NCI-H1105 treated with DMSO at 0.1 percent for 48 hours (cell line): ENCODE data around the gene UBE2L3.
"Not testable (repeated sequence)": the region's sequence is repeated elsewhere in the genome, so short reads cannot be mapped to it uniquely, and the experiment has no call there.

ENCODE experiments used
- DNase-seq: peaks from one replicate; lab custom pipeline; 2025; lab: John Stamatoyannopoulos, UW

The UBE2L3 gene

DNA sequence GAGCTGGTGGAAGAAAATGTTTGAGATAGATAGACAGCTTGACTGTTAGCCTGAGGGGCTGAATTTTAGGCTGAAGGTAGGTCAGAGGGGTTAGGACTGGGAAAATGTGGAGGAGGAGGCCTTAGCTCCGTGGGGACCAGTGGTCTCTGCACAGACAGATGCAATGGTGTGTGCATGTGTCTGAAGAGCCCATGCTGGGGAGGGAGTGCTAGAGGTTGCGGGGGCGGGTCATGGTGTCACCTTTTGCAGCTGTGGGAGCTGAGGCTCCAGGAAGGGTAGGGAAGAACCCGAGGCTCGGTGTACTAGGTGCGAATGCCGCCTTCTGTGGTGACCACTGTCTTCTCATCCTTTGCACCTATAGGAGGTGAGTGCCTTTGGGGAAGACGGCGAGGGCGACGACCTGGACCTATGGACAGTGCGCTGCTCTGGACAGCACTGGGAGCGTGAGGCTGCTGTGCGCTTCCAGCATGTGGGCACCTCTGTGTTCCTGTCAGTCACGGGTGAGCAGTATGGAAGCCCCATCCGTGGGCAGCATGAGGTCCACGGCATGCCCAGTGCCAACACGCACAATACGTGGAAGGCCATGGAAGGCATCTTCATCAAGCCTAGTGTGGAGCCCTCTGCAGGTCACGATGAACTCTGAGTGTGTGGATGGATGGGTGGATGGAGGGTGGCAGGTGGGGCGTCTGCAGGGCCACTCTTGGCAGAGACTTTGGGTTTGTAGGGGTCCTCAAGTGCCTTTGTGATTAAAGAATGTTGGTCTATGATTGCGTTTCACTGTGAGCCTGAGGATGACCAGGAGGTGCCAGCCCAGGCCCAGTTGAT lies 76.2 kb downstream of the UBE2L3 start:
- no peak for DNase-seq

DNA sequence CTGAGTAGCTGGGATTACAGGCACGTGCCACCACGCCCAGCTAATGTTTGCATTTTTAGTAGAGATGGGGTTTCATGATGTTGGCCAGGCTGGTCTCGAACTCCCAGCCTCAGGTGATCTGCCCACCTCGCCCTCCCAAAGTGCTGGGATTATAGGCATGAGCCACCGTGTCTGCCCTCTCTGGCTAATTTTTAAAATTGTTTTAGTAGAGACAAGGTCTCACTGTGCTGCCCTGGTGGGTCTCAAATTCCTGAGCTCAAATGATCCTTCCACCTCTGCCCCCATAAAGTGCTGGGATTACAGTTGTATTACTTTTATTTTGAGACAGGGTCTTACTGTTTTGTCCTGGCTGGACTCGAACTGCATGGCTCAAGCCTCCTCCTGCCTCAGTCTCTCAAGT lies 78.0 kb downstream of the UBE2L3 start:
- DNase-seq = not testable (repeated sequence)

DNA sequence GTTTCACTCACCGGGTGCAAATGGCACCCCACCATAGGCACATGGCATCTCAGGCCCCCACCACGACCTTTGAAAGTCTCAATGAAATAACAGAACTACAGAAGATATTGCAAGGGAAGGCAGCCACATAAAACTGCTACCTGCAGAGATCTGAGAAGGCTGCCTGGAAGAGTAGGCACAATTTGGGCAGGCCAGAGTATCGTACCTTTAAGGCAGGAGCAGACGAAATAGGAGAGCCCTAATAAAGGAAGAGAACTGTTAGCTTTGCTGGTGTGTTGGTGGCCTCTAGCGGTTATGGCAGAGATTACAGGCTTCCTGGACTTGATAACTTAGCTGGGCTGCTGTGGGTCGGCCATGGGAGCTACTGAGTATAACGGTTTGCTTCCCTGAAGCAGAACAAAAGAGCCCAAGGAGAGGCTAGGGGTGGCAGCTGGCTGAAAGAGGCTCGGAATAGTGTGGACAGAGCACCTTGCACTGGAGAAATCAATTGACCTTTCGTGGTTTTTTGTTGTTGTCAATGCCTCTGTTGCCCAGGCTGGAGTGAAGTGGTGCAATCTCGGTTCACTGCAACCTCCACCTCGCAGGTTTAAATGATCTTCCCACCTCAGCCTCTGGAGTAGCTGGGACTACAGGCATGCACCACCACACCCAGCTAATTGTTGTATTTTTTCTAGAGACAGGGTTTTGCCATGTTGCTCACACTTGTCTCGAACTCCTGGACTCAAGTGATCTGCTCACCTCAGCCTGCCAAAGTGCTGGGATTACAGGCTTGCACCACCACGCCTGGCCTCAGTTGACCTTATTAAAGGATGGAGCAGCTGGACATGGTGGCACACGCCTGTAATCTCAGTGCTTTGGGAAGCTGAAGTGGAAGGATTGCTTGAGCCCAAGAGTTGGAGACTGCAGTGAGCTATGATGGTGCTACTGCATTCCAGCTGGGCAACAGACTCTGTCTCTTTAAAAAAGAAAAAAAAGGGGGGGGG lies 79.4 kb downstream of the UBE2L3 start:
- peak; percentile 73 for DNase-seq

DNA sequence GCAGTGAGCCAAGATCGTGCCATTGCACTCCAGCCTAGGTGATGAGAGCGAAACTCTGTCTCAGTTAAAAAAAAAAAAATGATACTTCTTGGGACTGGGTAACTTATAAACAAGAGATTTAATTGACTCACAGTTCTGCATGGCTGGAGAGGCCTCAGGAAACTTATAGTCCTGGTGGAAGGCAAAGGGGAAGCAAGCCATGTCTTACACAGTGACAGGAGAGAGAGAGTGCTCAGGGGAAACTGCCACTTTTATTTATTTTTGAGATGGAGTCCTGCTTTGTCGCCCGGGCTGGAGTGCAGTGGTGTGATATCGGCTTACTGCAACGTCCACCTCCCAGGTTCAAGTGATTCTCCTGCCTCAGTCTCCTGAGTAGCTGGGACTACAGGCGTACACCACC lies 82.8 kb downstream of the UBE2L3 start:
- DNase-seq = no peak

DNA sequence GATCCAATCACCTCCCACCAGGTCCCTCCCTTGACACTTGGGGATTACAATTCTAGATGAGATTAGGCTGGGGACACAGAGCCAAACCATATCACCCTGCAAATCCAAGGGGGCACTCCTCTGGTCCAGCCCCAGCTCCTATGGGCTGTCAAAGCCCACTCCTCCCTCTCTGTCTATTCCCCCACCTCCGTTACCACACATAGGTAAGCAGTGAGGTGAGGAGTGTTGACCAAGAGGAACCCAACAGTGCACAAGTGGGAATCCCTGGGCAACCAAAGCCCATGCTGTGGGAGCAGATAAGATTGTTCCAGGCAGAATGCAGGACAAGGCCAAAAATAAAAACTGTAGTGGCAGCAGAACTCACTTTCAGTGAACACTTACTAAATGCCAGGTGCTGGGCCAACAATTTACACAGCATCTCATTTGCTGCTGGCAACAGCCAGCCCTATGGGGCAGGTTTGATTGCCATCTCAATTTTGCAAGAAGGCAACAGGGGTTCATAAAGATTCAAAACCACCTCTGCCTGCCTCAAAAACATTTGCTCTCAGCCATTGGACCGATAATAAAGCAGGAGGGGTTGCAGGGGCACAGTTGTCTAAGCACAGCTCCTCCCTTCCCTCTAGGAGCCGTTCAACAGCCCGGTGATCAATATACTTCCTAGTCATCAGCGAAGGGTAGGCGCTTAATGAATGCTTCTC lies 83.5 kb downstream of the UBE2L3 start:
- peak; percentile 24 for DNase-seq

DNA sequence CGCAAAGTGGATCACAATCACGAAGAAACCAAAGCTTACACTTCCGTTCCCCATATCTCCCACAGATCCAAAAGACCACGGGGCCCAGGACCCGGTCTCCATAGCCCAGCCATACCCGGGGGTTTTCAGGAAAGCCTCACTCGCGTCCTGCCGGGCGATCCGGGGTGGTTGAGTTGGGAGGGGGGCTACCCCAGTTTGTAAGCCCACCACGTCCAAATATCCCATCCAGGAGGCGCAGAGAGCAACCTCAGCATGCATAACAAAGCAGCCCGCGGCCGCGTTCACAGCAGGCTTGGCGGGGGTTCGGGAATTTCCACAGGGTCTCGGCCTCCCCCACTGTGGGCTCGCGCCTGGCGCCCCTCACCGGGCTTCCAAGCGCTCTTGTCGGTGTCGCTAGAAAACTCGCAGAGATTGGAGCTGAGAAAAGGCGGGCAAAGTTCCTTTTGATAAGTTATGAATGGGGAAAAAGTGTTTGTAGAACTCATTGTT lies 84.1 kb downstream of the UBE2L3 start:
- DNase-seq = no peak

DNA sequence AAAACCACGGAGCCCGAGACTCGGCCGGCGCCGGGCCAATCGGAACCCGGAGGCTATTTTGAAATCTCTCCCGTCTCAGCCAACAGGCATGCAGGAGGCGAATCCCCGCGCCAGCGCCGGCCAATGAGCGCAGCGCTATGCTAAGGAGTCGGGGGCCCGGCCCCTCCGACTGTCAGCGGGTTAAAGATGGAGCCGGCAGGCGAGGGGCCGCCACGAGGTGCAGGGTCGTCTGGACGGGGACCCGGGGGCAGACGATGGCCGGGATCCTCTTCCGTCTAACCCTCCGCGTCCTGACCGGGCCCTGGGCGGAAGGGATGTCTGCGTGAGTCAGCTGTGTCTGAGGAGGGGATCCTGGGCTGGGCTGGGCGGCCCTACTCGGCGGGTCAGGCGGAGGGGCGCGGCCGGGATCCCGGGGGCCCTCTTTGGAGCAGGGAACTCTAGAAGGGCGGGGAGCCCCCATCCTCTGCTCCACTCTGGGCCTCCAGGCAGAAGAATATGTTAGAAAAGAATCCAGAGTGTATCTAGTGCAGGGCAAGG lies 84.6 kb downstream of the UBE2L3 start:
- peak; percentile 87 for DNase-seq

DNA sequence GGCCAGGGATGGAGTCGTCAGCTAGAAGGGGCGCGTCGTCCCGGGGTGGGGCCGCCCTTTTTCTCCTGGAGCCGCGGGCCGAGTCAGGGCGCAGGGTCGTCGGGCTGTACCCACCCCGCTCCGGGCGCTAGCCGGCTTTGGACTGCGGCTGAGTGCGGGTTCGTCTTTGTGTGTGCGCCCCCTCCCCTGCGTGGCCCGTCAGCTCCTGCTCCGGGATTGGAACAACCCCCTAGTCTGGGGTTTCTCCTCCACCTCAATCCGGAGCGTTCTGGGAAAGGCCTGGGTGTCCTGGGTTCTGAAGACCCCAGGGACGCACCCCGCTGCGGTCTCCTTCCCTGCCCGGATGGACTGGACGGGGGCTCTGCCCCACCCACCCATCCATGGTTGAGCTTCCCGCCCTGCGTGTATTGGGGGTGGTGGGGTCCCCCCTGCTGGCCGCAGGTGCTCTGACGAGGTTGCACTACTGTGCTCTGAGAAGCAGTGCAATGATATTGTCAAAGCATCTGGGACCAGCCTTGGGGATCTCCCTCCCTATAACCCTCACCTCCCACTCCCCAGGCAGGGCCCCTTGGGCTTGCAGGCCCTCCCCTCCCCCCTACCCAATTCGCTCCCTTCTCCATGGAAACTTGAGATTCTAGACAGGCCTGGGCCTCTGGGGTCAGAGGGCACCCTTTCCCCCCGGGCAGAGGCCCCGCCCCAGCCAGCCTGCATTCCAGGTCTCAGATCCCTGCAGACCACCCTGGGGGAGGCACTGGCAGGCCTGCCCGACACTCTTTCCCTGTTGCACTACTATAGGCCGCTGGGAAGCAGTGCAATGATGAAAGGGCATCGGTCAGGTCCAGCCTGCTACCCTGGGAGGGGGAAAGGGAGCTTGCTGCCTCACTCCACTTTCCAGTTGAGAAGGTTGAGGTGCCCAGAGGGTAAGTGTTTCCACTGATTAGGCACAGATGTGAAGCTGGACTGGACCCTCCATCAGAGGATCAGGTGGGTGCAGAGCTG lies 85.3 kb downstream of the UBE2L3 start:
- DNase-seq = no peak

DNA sequence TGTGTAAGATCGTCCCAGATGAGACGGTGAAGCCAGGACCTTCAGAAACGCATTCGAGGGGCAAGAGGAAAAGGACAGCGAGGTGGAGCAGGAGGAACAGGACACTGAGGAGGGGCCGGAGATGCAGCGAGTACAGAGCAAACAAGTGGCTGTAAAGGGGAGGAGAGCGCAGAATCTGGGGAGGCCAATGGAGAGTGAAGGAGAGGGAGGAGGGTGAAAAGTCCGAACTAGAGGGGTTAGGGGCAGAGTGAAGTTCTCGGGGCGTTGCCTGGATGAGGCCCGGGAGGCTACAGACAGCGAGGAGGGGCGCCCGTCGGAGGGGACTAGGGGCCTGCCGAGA lies 89.5 kb downstream of the UBE2L3 start:
- DNase-seq = no peak

DNA sequence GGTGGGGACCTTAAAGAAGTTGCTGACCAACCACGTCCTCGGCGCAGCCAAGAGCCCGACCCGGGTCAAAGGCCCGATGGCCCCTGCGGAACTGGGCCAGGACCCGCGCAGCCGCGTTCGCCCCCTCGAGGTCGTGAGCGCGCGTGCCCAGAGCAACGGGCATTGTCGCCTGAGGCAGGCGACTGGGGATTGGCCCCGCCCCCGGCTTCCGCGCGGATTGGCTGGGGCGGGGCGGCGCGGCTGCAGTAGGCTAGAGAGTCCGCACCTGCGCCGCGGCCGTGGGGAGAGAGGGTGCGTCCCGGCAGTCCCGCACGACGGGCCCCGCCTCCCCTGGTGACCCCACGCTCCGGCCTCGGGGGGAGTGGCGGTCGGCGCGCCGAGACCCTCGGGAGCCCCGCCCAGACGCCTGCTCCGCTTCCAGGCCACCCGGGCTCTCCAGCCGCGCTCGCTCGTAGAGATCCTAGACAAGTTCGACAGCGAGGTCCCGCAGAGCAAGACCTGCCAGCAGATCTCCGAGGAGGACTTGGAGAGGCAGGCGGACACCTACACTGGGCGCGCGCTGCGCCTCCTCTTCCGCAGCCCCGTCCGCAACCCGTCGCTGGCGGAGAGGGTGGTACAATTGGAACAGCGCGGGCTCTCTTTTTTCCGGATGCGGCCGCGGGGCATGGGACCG lies 90.0 kb downstream of the UBE2L3 start:
- peak; percentile 86 for DNase-seq

GRCh38 chr22:21659864-21660525 lies 92.5 kb downstream of the UBE2L3 start:
- no peak for DNase-seq

DNA sequence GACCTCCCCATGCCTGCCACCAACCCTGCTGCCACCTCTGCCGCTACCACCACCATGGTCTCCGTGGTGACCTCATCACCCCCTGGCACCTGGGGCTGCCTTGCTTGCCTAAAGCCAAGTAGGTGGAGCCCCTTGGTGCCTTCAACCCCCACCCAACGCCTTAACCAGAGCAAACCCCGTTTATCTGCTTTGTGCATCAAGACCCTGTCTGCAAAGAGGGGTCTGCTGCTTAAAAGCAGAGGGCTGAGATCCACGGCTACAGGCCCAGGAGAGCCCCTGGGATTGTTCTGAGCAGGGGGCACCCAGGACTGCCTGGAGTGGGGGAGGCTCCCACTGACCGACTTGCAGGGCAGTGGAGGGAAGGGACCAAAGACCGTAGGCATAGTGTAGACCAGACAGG lies 93.4 kb downstream of the UBE2L3 start:
- DNase-seq = no peak

- no peak for DNase-seq
These were observed 94.5 kb downstream of the UBE2L3 start for GRCh38 chr22:21661991-21662390.

DNA sequence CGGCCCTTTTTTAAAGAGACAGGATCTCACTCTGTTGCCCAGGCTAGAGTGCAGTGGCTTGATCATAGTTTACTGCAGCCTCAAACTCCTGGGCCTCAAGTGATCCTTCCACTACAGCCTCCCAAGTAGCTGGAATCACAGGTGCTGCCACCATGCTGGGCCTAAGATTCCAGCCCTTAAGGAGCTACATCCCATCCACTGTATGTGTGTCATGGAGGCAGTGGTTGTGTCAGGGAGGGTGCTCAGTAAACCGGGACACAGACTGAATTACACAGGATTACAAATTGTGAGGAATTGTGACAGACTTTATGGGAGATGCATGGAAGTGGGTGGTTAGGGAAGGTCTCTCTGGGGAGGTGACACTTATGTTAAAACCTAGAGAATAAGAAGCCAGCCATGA lies 96.2 kb downstream of the UBE2L3 start:
- no peak for DNase-seq

DNA sequence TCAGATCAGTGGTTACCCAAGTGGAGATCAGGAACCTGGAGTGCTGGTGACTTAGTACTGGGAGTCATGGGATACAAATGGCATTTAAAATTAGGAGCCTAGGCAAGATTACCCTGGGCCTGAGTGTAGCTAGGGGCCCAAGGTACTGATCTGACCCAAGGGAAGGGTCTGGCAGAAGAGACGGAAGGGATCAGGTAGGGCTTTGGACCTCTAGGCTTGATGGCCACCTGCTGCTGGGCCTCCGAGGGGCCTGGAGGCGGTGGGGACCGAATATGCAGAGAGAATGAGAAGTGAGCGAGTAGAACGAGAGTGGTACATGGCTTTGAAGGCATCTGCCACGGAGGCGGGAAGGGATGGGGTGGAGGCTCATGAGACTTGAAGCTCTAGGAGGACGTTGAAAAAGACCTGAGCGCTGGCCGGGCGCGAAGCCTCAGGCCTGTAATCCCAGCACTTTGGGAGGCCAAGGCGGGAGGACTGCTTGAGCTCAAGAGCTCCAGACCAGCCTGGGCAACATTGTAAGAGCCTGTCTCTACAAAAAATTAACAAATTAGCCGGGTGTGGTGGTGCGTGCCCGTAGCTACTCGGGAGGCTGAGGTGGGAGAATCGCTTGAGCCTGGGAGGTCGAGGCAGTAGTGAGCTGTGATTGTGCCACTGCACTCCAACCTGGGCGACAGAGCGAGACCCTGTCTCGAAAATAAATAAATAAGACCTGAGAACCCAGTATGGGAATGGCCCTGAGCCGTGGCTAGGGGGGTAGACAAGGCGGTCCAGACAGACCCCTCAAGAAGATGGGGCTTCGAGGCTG lies 97.7 kb downstream of the UBE2L3 start:
- no peak for DNase-seq

DNA sequence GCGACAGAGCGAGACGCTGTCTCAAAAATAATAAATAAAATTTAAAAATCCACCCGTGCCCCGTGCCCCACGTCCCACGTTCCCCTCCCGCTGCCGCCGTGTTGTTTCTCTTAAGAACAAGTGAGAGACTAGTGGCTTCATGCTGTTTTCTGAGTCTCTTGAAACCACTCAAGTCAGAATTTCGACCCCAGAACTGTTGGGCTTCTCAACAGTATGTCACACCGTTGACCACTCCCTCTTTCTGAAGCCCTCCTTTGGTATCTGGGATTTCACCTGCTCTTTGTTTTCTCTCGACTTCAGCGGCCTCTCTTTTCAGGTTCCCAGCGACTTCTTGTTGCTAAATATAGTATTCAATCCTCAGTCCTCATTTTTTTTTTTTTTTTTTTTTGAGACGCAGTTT lies 99.3 kb downstream of the UBE2L3 start:
- DNase-seq = no peak

- no peak for DNase-seq
These were observed 101.5 kb downstream of the UBE2L3 start for GRCh38 chr22:21669026-21669425.

DNA sequence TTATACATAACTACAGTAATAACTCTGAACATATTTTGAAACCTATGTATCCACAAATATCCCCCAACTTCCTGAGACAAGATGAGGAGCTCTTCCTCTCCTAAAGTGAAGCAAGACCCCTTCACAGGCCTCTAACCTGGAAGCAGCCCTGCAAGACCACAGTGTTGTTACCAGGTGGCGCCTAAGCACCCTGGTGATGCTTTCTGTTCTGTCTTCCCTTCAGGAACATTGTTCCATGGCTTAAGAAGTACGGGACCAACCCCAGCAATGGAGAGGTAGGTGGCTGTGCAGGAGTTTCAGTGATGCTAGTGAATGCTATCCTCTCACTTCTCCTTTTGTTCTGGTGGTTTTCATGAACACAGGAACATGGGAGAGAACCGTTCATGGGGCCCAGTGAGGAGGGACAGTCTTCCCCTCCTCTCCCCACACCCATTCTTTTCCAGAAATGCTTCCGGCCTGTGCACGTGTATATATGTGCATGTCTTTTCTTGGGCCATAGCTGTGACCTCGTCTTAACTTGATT lies 104.7 kb downstream of the UBE2L3 start:
- DNase-seq = no peak
